ENCODE measurements around the gene UEVLD.

The UEVLD gene

DNA sequence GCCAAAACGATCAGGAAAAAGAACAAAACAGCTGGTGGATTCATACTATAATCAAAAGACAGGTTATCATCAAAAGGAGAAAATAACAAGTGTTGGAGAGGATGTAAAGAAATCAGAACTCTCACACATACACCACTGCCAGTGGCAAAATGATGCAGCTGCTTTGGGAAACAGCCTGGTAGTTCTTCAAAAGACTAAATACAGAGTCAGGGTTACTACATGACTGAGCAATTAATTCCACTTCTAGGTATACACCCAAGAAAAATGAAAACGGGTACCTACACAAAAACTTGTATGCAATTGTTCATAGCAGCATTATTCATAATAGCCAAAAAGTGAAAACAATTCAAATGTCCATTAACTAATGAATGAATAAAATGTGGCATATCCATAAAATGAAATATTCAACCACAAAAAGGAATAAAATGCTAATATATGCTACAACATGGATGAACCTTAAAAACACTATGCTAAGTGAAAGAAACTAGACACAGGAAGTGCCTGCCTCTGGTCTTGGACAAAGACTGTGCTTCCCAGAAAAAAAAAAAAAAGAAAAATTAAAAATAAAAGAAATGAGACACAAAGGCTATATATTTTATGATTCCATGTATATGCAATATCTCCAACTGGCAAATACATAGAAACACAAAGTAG, 8.3 kb downstream of the UEVLD start:
- no peak for DNase-seq (ENCODE audit: low read depth)
- TF ChIP-seq, protein P1, sequence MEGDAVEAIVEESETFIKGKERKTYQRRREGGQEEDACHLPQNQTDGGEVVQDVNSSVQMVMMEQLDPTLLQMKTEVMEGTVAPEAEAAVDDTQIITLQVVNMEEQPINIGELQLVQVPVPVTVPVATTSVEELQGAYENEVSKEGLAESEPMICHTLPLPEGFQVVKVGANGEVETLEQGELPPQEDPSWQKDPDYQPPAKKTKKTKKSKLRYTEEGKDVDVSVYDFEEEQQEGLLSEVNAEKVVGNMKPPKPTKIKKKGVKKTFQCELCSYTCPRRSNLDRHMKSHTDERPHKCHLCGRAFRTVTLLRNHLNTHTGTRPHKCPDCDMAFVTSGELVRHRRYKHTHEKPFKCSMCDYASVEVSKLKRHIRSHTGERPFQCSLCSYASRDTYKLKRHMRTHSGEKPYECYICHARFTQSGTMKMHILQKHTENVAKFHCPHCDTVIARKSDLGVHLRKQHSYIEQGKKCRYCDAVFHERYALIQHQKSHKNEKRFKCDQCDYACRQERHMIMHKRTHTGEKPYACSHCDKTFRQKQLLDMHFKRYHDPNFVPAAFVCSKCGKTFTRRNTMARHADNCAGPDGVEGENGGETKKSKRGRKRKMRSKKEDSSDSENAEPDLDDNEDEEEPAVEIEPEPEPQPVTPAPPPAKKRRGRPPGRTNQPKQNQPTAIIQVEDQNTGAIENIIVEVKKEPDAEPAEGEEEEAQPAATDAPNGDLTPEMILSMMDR (IDR thresholded peaks at IDR 0.05; ENCODE audit: control insufficient read depth, extremely low read depth, insufficient read depth) = no peak

DNA sequence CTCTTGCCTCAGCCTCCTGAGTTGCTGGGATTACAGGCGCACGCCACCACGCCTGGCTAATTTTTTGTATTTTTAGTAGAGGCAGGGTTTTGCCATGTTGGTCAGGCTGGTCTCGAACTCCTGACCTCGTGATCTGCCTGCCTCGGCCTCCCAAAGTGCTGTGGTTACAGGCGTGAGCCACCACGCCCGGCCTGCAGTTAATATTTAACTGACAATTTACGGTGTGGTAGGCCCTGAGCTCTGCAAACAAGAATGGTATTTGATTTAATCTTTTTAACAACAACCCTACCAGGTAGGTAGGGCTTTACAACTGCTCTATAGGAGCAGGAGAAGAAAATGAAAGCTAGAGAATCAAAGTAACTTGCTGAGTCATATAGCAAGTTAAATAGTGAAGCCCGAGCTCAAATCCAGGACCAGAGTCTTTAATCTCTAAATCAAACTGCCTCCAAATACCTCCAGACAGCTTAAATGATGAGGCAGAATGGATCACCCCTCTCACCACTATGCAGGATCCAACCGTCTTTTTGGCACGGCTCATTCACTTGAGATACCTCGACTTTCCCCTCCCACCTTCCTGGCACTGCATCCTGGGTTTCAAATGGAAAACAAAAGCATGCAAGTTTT, 9.4 kb downstream of the UEVLD start:
- H3K4me3 ChIP-seq (ENCODE audit: low read depth, low read length) = no peak overlapping the region
- peak; percentile 31 for DNase-seq (ENCODE audit: low read depth)
- TF ChIP-seq, protein P1 (IDR thresholded peaks at IDR 0.05; ENCODE audit: control insufficient read depth, extremely low read depth, insufficient read depth) = no peak

More for the DNA sequence above, 8.3 kb downstream of the UEVLD start:
- H3K4me3 ChIP-seq (ENCODE audit: low read depth, low read length) = no peak overlapping the region

DNA sequence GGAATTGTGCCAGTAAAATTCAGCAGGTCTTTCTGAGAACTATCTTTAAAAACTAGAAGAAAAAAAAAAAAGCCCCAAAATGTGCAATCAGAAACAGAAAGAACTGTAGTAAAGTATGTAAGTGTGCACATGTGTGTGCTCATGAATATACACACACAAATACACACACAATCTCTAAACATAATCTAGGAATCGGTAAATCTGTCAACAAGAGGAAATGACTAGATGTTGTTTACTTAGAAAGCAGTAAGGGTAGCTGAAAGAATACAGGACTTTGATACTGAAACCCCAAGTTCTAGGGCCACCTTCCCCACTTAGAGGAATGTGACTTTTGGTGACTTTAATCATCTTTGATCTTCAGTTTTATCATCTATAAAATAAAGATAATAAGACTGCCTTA, 13.2 kb downstream of the UEVLD start:
- H3K4me3 ChIP-seq (ENCODE audit: low read depth, low read length) = no peak overlapping the region
- TF ChIP-seq, protein P1 (IDR thresholded peaks at IDR 0.05; ENCODE audit: control insufficient read depth, extremely low read depth, insufficient read depth) = no peak
- peak; percentile 64 for DNase-seq (ENCODE audit: low read depth)

DNA sequence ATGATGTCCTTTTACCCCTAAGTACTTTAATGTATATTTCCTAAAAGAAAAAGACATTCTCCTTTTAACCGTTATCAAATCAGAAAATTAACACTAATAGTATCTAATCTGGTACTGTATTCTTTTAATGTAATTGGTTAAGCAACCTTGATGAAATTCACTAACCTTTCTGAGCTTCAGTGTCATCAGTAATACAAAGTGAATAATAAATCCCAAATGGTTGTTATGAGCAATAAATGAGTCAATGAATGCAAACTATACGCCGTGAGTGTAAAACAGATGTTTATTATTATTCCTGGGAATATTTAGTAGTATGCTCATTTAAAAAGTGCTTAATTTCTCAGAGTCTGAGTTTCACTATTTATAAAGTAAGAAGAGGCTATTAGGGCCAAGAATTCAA, 21.5 kb downstream of the UEVLD start:
- no peak for DNase-seq (ENCODE audit: low read depth)
- TF ChIP-seq, protein P1 (IDR thresholded peaks at IDR 0.05; ENCODE audit: control insufficient read depth, extremely low read depth, insufficient read depth) = no peak
- no peak overlapping the region for H3K4me3 ChIP-seq (ENCODE audit: low read depth, low read length)

DNA sequence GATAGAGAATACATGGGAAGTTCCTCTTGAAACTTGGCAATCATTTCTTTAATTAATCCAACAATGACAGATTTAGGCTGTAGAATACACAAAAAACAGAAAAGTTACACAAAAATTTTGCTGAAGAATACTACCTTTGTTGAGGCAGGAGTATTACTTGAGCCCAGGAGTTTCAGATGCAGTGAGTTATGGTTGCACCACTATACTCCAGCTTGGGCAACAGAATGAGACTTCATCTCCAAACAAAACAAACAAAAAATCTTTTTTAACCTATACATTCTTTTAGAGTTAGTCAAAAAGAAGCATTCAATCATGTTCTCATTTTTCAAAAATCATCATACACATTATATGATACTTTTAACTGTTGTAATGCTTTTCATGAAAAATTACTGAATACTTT, 22.1 kb downstream of the UEVLD start:
- H3K4me3 ChIP-seq (ENCODE audit: low read depth, low read length) = no peak overlapping the region
- DNase-seq (ENCODE audit: low read depth) = no peak
- TF ChIP-seq, protein P1 (IDR thresholded peaks at IDR 0.05; ENCODE audit: control insufficient read depth, extremely low read depth, insufficient read depth) = no peak

DNA sequence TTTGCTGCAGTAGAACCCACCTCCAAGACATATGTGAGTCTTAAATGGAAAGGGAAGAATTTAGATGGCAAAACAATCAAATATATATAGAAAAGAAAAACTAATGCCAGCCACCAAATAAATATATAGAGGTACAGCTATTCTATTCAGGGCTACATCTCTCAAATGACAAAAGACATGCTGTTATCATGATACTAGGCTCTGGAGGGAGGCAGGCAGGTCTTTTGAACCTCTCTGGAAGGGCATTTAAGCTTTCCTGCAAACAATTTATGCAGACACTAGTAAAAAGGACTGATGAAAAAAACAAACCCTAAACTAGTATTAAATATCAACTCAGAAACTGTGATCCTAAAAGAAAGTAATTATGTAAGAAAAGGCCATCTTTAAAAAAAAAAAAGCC, 24.4 kb downstream of the UEVLD start:
- TF ChIP-seq, protein P1 (IDR thresholded peaks at IDR 0.05; ENCODE audit: control insufficient read depth, extremely low read depth, insufficient read depth) = no peak
- no peak overlapping the region for H3K4me3 ChIP-seq (ENCODE audit: low read depth, low read length)
- no peak for DNase-seq (ENCODE audit: low read depth)
